GM13977 (cell line): ENCODE results near the gene KCNH5.

Experiments
- DNase-seq: peaks from one replicate; pipeline ENCODE4 v3.0.0; 2012; ENCODE audit warnings: low spot score
- CTCF ChIP-seq: IDR thresholded peaks from 2 replicates; pipeline ENCODE4 v1.5.1; 2012; ENCODE audit warnings: mild to moderate bottlenecking, control low read depth; ENCODE audit not compliant: insufficient read depth; ENCODE audit errors: extremely low read depth, missing control alignments
- in situ Hi-C: fragments of 300-500 bp; cut with MboI; formaldehyde crosslinking; loops from one replicate; pipeline ENCODE4 v1.12.0; 2022; ENCODE audit warnings: low sequenced_read_pairs, low pct_unique_long_range_greater_than_20kb, mixed read lengths, inconsistent platforms; ENCODE audit not compliant: unreplicated experiment

Gene KCNH5

GRCh38 chr14:62980693-62981092 lies 64.6 kb downstream of the KCNH5 start:
- no peak for DNase-seq
- in situ Hi-C loops: no loop called here
- no peak for TF ChIP-seq CTCF

GRCh38 chr14:62957562-62957961 lies 87.7 kb downstream of the KCNH5 start:
- TF ChIP-seq CTCF: no peak
- no peak for DNase-seq
- in situ Hi-C loops: no loop called here

DNA sequence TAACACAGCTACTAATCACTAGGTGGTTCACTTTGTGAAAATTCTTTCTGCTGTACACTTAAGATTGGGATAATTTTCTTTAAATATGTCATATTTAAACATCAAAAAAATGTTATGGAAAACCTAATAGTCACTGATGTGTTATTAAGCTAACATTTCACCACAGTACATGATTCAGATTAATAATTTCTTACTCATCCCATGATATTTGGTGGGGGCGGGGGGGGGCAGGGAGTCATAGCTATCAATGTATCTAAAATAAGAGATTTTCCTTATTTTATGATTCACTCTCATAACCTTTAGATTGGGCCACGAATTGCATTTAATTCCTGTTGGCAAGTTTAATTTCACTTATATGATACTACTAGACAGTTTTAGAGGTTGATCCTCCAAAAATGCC lies 88.8 kb downstream of the KCNH5 start:
- no peak for DNase-seq
- in situ Hi-C loops: no loop called here
- no peak for TF ChIP-seq CTCF

DNA sequence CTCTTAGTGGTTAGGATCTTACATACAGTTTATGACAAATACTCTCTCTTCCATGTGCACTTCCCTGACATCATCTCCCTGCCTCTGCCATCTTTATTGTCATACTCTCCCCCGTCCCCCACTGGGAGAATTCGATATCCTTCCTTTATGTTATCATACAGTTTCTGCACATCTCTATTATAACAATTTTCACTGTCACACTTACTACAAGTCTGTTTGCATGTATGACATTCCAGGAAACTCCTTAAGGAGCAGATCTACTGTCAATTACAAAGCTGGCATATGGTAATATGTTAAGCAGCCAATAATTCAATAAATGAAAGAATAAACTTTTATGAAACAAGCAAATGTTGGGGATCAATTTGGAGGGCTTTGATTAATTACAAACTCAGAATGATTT lies 91.1 kb downstream of the KCNH5 start:
- TF ChIP-seq CTCF: no peak
- in situ Hi-C loops: no loop called here
- no peak for DNase-seq

DNA sequence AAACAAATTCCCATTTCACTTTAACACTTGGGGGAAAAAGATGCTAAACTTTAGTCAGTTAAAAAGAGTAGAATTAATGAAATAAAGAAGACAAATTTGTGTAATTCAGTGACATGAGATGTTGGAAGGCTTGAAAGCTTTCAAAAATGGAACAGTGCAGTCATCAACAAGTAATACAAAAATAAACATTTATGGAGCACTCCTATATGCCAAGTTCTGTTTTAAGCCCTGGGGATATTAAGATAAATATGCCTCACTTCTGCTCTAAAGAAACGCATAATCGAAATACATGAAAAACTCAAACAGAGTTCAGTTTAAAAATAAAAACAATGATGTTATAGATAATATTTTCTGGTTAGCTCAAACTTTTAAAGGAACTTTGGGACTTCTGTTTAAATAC lies 93.0 kb downstream of the KCNH5 start:
- DNase-seq: no peak
- in situ Hi-C loops: no loop called here
- TF ChIP-seq CTCF: no peak

GRCh38 chr14:62947301-62947700 lies 98.0 kb downstream of the KCNH5 start:
- no peak for TF ChIP-seq CTCF
- no peak for DNase-seq
- in situ Hi-C loops: no loop called here

DNA sequence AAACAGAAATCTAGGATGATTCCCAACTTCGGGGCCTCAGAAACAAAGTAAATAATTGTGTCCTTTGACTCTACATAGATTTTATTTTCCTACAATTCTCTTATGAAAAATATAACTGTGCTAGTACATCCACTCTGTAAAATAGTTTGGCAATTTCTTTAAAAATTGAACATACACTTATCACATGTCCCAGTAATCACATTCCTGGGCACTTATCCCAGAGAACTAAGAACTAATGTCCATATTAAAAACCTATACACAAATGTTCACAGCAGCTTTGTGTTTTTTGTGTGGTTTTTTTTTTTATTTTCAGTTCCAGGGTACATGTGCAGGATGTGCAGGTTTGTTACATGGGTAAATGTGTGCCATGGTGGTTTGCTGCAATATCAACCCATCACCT lies 99.0 kb downstream of the KCNH5 start:
- DNase-seq: no peak
- in situ Hi-C loops: no loop called here
- TF ChIP-seq CTCF: no peak
